CD4-positive, alpha-beta T cell treated with Interleukin-17A for 1 hour (primary cell): ENCODE results near the gene CYTL1.

Source experiments
- DNase-seq: peaks from one replicate; pipeline ENCODE4 v3.0.0-alpha.2; 2020

CYTL1 gene

GRCh38 chr4:4995103-4995907 lies 24.0 kb downstream of the CYTL1 start:
- DNase-seq: peak; percentile 24

DNA sequence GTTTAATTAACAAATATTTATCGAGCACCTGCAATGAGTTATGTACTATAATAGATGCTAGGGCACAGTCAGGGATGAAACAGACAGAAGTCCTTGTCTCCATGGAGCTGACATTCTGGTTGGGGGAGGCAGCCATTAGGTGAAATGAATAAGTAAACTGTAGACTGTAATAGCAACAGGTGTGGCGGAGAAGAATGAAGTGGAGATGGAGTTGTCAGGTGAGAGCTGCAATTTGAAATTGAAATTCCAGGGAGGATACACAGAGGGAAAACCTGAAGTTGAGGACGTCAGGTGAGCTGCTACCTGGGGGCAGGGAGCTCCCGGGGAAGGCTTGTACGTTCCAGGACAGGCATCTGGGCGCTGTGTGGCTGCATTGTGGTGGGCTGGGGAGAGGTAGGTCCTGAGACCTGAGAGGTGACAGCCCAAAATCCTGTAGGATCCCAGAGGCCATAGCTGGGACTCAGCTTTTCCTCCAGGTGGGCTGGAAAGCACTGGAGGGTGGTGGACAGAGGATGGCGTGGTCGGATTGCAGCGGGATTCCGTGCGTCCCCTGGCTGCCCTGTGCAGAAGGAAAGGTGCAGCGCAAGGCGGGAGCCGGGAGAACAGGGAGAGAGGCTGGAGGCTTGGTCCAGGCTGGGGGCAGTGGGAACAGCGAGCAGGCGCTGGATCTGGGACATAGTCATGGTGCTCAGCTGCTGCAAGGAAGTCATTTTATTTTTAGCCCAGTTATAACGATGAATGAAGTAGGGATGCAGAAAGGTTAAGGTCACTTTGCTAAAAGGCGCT lies 24.8 kb downstream of the CYTL1 start:
- no peak for DNase-seq

DNA sequence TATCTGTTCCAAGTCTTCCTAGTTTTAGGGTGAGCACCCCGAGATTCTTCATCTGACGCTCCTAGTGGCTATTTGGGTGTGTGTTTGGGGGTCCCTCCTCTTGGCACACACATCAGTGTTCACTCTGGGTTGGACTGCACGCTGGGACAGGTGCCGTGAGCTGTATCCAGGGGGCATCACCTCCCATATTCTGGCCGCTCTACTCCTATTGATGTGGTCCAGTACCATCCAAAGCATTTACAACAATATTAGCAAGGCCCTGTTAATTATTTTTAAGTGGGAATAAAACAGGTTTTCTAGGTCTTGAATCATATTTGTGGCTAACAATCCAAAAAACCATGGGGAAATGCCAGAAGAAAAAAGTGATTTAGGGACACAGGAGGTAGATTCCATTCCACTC lies 26.4 kb downstream of the CYTL1 start:
- DNase-seq: no peak

DNA sequence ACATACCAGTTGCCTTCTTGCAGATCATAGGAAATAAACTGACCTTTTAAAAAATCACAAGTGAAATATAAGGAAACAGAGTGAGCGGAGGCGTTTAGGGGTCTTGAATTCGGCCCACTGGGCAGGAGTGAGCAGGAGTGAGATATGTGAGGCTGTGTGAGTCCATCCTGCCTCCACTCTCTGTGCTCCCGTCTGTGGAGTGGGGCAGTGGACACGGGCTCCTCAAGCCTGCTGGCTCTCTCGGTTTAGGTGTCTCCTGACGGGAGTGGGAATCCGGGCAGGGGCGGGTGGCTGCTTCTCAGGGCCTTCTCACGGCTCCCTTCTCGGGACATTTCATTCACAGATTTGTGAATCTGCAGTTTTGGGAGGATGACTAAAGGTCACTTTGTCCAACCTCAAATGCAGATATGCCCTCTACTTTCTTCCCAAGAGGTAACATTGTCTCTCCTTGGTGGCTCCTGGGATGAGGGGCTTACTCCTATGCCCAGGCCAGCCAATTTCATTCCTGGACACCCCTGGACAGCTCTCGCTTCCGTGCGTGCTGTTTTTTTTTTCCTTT lies 27.6 kb downstream of the CYTL1 start:
- DNase-seq: no peak

DNA sequence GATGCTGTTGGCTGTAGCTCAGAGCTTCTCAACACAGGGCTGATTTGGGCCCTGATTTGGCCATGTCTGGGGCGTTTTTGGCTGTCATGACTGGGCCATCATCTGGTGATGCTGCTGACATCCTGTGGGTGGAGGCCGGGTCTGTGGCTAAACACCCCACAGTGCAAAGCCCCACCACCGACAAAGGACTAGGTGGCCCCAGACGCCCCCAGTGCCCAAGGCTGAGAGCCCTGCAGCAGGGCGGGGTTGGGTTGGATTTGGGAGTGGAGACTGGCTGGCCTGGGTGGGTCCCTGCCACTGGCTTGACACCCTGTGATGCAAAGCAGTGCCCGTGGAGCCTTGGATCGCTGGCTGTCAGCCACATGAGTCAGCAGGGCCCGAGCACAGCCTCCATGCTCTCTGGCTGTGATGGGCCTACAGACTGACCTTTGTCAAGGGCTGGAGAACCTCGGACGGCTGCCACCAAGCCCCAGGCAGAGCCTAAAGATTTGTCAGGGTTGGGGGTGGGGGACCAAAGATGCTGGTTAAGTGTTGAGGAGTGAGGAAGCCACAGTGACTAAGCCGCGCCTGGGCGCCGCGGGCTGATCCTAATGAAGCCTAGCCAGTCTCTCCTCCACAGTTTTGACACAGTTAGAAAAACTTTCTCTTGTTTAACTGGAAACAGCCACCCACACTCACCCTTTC lies 28.3 kb downstream of the CYTL1 start:
- DNase-seq: no peak

DNA sequence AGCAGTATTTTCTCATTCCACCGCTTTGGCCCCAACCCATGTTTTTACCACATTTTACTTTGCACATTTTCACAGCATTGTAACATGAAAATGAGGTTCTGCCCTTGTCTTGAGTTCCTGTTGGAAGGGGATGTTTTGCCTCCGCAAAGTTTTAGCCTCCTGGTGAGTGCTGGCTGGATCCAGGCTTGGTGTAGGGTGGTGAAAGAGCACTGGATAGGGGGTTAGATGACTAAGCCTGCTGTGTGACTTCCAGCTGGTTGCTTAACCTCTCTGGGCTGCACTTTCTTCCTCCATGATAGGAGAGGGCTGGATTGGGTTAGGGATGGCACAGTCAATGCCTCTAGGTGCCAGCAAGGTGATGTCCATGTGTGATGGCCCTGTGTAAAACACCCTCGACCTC lies 28.9 kb downstream of the CYTL1 start:
- DNase-seq: no peak

DNA sequence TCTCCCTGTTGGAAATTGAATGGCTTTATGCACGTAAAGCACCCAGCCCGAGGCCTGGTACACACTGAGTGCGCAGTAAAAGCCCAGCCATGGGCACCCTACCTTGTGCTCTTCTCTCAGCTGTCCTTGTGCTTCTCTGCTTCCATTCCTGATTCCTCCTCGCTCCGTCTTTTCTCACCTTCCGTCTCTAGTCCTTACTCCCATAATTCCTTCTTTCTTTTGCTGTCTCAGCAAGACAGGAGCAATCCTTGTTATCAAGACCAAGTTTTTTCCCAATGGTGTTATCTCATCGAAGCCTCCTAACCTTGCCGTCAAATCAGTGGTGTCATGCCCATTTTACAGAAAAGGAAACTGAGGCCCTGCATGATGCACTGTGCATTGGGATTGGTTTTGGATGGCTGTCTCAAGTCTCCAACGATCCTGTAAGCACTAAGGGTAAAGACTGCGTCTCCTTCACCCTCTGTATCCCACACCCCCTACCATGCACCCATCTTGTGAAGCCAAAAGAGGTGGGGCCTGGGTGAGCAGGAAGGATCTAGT lies 30.1 kb downstream of the CYTL1 start:
- no peak for DNase-seq

DNA sequence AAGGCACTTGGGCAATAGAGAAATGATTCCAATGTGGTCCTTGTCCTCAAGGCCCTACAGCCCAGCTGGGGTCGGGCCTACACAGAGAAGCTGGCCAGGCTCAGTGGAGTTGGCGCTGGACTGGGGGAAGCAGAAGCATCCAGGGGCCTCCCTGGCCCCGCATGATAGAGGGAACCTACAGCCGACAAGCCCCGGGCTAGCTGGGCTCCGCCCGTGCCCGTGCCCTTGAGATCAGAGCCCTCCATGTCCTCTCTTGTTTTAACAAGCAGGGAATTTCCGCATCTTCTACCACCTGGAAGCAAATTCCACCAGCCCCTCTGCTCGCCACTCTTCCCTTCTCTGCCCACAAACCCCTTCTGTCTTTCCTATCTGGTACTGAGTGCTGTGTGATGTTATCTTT lies 31.6 kb downstream of the CYTL1 start:
- DNase-seq: no peak

GRCh38 chr4:4986841-4987240 lies 32.4 kb downstream of the CYTL1 start:
- DNase-seq: no peak

DNA sequence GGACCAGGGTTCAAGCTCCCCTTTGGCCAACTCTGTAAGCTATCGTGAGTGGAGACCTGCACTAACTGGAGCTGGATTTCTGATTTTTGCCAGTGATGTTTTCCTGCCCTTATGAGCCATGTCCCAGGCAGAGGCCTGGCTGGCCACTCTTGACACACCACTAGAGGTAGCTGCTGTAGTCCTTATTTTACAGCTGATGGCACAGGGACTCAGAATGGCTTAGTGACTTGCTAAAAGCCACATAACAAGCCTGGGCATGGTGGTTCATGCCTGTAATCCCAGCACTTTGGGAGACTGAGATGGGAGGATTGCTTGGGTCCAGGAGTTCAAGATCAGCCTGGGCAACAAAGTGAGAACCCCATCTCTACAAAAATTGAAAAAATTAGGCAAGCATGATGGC lies 33.4 kb downstream of the CYTL1 start:
- DNase-seq: no peak

GRCh38 chr4:4985036-4985435 lies 34.2 kb downstream of the CYTL1 start:
- no peak for DNase-seq

DNA sequence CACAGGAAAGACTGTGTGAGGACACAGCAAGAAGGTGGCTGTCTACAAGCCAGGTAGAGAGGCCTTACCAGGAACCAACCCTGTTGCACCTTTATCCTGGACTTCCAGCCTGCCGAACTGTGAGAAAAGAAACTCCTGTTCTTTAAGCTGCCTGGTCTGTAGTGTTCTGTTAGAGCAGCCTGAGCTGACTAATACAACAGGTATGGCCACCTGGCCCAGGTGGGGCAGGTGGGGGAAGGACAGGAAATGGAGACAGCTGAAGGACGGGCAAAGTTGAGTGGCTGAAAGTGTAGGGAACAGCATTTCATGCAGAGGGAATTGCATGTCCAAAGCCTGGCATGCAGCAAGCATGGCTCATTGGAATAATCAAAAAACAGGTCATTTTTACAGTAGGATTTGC lies 35.1 kb downstream of the CYTL1 start:
- DNase-seq: no peak

DNA sequence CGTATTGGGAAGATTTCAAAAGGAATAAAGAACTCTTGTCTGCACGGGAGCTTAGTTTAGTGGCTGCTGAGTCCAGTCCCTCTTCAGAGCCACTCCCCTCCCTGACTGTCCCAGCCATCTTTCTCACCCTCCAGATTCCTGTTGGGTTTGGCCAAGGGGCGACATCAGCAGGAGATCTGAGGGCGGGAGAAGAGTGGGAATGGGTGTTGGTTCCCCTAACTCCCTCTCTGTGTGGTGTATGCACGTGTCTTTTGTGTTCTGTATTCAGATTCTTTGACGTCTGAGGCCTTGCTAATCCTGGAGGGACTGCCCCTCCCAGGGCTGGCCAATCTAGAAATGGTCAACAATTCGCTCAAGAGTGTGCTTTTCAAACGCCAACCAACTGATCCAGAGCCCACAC lies 37.4 kb downstream of the CYTL1 start:
- DNase-seq: no peak

DNA sequence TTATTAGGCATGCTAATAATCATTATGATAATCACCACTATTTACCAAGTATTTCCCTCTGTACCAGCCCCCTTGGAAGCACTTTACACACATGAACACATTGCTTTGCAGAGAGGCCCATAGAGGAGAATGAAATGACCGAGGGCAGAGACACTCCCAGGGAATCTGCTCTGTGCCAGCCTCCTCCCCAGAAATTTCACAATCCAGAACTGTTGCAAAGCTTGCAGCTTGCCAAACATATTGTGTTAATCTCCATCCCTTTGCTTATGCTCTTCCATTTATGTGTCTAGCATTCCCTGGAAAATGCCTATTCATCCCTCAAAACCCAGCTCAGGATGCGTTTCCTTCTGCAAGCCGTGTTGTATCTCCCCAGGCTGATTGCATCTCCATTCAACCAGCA lies 37.8 kb downstream of the CYTL1 start:
- no peak for DNase-seq

- DNase-seq: no peak
These were observed 38.5 kb downstream of the CYTL1 start for GRCh38 chr4:4980621-4981230.

DNA sequence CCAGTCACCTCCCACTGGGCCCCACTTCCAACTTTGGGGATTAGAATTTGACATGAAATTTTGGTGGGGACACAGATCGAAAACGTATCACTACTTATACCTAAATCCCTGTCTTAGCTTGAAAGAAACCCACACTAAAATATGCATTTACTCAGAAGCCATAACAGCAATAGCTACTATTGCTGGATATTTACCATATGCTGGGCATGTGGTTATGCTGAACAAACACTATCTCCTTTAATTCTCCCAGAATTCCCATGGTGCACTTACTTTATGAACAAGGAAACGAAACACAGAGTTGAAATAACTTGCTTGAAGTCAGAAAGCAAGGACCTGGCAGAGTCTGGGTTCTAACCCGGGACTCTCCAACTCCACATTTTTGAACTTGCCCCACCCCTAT lies 39.3 kb downstream of the CYTL1 start:
- no peak for DNase-seq

DNA sequence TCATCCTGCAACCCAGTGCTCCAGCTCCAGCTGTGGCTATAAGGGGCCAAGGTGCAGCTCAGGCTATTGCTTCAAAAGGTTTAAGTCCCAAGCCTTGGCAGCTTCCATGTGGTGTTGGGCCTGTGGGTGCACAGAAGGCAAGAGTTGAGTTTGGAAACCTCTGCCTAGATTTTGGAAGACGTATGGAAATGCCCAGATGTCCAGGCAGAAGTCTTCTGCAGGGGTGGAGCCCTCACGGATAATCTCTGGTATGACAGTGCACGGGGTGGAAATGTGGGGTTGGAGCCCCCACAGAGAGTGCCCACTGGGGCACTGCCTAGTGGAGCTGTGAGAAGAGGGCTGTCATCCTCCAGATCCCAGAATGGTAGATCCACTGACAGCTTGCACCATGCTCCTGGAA lies 44.5 kb downstream of the CYTL1 start:
- no peak for DNase-seq

DNA sequence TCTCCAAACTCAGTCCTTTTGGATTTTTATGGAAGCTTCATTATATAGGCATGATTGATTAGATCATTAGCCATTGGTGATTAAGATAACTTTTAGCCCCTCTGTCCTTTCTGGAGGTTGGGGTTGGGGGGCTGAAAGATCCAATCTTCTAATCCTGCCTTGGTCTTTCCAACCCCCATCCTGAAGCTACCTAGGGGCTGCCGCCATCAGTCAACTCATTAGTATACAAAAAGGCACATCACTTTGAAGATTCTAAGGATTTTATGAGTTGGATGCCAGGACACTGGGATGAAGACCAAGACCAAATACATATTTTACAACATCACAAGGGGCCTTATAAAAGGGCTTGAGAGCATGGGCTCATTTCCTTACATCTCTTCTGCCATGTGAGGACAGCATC lies 47.5 kb downstream of the CYTL1 start:
- no peak for DNase-seq

DNA sequence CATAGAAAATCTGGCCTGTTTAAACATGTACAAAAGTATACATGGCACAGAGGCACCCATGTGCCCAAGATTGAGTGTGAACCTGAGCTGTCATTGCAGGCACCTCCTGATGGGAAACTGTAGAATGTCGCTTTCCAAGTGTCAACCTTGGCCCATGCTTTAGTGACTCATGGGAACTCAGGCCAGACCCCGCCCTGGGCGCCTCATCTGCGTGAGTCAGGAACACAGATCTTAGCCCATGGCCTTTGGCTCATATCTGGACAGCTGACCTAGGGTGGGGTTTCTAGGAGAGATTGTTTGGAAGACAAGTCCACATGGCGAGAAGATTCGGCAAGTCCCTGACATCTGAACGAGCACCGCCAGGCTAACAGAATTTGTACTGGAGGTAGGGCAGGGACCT lies 50.0 kb downstream of the CYTL1 start:
- DNase-seq: no peak

GRCh38 chr4:4968161-4968725 lies 51.0 kb downstream of the CYTL1 start:
- DNase-seq: no peak
